ENCODE data around the gene PDCD5. TPM values are rescaled to one million over a fixed set of nuclear protein-coding genes. Genes with fewer than 3 reads are reported as not detected.

PDCD5 gene
- total RNA-seq, 1 experiment from 2014 or later = 246 TPM

- in situ Hi-C loops (cut with HindIII; ENCODE audit: low pct_unique_long_range_greater_than_20kb, low sequenced_read_pairs) (no loop called here), intact Hi-C loops (cut with micrococcal nuclease; ENCODE audit: unreplicated experiment) (no loop called here)
- DNase-seq (ENCODE audit: low read depth, low spot score) (no peak), ATAC-seq (no peak)
- POLR2A ChIA-PET = no interaction called here
- TF ChIP-seq POLR2AphosphoS5 (IDR thresholded peaks at IDR 0.05; ENCODE audit: low read depth, low read length) (no peak), CTCF (IDR thresholded peaks at IDR 0.05) (no peak)
- CTCF ChIA-PET = no interaction called here
- H3K9me3 ChIP-seq (ENCODE audit: control insufficient read depth, insufficient read depth, low read depth, low read length) = no peaks in the 10 kb centered on the region
- H3K27ac ChIP-seq (ENCODE audit: low read length) = no peak overlapping the region
- no peaks in the 10 kb centered on the region for H3K4me1 ChIP-seq (ENCODE audit: control insufficient read depth, insufficient read depth, low read length)
- peaks cover 32% of the 10 kb centered on the region for H3K36me3 ChIP-seq (ENCODE audit: control insufficient read depth, insufficient read depth, low read length)
- H3K4me3 ChIP-seq (ENCODE audit: low read depth in 2 of 2, low read length in 2 of 2) = no peak overlapping the region
- no TSS peak for BruUV-seq (replicated peaks)
- H3K27me3 ChIP-seq (ENCODE audit: control insufficient read depth, insufficient read depth, low read length) = no peaks in the 10 kb centered on the region
Measured at GRCh38 chr19:32599258-32599657, 18.3 kb downstream of the PDCD5 start.

DNA sequence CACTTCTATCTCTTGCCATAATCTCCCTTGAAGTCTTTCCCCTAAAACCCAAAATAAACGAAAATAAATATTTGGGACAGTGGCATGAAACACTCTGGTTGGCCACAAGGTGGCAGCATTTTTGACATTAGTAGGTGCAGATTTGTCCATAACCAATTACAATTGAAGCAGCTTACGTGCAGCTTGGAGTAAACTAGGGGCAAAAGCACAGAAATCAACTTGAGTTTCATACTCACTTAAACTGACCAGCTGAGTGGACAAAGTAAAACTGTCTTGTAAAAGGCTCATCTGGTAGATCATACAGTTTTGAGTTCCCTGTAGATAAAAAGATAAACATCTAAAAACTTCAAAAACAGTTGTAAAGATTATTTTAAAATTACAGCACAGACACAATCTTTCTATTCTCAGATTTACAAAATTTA is 18.8 kb downstream of the PDCD5 start:
- POLR2A ChIA-PET = interaction anchor here (0.5 kb wide), 1 partner anchor 354 kb away, joined by 7 read pairs; no protein-coding TSS in a partner anchor
- TF ChIP-seq, protein P1, sequence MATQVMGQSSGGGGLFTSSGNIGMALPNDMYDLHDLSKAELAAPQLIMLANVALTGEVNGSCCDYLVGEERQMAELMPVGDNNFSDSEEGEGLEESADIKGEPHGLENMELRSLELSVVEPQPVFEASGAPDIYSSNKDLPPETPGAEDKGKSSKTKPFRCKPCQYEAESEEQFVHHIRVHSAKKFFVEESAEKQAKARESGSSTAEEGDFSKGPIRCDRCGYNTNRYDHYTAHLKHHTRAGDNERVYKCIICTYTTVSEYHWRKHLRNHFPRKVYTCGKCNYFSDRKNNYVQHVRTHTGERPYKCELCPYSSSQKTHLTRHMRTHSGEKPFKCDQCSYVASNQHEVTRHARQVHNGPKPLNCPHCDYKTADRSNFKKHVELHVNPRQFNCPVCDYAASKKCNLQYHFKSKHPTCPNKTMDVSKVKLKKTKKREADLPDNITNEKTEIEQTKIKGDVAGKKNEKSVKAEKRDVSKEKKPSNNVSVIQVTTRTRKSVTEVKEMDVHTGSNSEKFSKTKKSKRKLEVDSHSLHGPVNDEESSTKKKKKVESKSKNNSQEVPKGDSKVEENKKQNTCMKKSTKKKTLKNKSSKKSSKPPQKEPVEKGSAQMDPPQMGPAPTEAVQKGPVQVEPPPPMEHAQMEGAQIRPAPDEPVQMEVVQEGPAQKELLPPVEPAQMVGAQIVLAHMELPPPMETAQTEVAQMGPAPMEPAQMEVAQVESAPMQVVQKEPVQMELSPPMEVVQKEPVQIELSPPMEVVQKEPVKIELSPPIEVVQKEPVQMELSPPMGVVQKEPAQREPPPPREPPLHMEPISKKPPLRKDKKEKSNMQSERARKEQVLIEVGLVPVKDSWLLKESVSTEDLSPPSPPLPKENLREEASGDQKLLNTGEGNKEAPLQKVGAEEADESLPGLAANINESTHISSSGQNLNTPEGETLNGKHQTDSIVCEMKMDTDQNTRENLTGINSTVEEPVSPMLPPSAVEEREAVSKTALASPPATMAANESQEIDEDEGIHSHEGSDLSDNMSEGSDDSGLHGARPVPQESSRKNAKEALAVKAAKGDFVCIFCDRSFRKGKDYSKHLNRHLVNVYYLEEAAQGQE (IDR thresholded peaks at IDR 0.05; ENCODE audit: insufficient read depth in 1 of 2, low read depth in 2 of 2, low read length in 1 of 2) = no peak
- no peak for TF ChIP-seq POLR2AphosphoS5 (IDR thresholded peaks at IDR 0.05; ENCODE audit: low read depth, low read length)
- TF ChIP-seq CTCF (IDR thresholded peaks at IDR 0.05) = peak; percentile 93
- BruUV-seq (replicated peaks) = no TSS peak
- no peak overlapping the region for H3K27ac ChIP-seq (ENCODE audit: low read length)
- peaks cover 30% of the 10 kb centered on the region for H3K36me3 ChIP-seq (ENCODE audit: control insufficient read depth, insufficient read depth, low read length)
- peak; percentile 82 for ATAC-seq
- no peaks in the 10 kb centered on the region for H3K27me3 ChIP-seq (ENCODE audit: control insufficient read depth, insufficient read depth, low read length)
- in situ Hi-C loops (cut with HindIII; ENCODE audit: low pct_unique_long_range_greater_than_20kb, low sequenced_read_pairs) (no loop called here), intact Hi-C loops (cut with micrococcal nuclease; ENCODE audit: unreplicated experiment) (no loop called here)
- H3K9me3 ChIP-seq (ENCODE audit: control insufficient read depth, insufficient read depth, low read depth, low read length) = no peaks in the 10 kb centered on the region
- no peak overlapping the region for H3K4me3 ChIP-seq (ENCODE audit: low read depth in 2 of 2, low read length in 2 of 2)
- no peaks in the 10 kb centered on the region for H3K4me1 ChIP-seq (ENCODE audit: control insufficient read depth, insufficient read depth, low read length)
- CTCF ChIA-PET = no interaction called here
- DNase-seq (ENCODE audit: low read depth, low spot score) = peak; percentile 13

GRCh38 chr19:32603961-32604360 is 23.0 kb downstream of the PDCD5 start:
- ChIA-PET POLR2A (no interaction called here), CTCF (no interaction called here)
- Histone ChIP-seq H3K4me1 (ENCODE audit: control insufficient read depth, insufficient read depth, low read length) (no peaks in the 10 kb centered on the region), H3K27me3 (ENCODE audit: control insufficient read depth, insufficient read depth, low read length) (no peaks in the 10 kb centered on the region), H3K27ac (ENCODE audit: low read length) (no peak overlapping the region), H3K9me3 (ENCODE audit: control insufficient read depth, insufficient read depth, low read depth, low read length) (no peaks in the 10 kb centered on the region), H3K4me3 (ENCODE audit: low read depth in 2 of 2, low read length in 2 of 2) (no peak overlapping the region), H3K36me3 (ENCODE audit: control insufficient read depth, insufficient read depth, low read length) (peaks cover 12% of the 10 kb centered on the region)
- ATAC-seq = no peak
- intact Hi-C loops (cut with micrococcal nuclease; ENCODE audit: unreplicated experiment) = no loop called here
- in situ Hi-C loops (cut with HindIII; ENCODE audit: low pct_unique_long_range_greater_than_20kb, low sequenced_read_pairs) = no loop called here
- TF ChIP-seq, protein P1 (IDR thresholded peaks at IDR 0.05; ENCODE audit: insufficient read depth in 1 of 2, low read depth in 2 of 2, low read length in 1 of 2) = no peak
- TF ChIP-seq SIN3A (IDR thresholded peaks at IDR 0.05; ENCODE audit: borderline replicate concordance, insufficient read depth, low read depth, low read length) = no peak
- TF ChIP-seq CTCF (IDR thresholded peaks at IDR 0.05) = no peak
- TF ChIP-seq POLR2AphosphoS5 (IDR thresholded peaks at IDR 0.05; ENCODE audit: low read depth, low read length) = no peak
- no peak for TF ChIP-seq TCF7L2 (IDR thresholded peaks at IDR 0.05; ENCODE audit: low read depth, low read length)
- no TSS peak for BruUV-seq (replicated peaks)
- DNase-seq (ENCODE audit: low read depth, low spot score) = no peak
